ENCODE measurements around the gene PTGER1.

Gene PTGER1

DNA sequence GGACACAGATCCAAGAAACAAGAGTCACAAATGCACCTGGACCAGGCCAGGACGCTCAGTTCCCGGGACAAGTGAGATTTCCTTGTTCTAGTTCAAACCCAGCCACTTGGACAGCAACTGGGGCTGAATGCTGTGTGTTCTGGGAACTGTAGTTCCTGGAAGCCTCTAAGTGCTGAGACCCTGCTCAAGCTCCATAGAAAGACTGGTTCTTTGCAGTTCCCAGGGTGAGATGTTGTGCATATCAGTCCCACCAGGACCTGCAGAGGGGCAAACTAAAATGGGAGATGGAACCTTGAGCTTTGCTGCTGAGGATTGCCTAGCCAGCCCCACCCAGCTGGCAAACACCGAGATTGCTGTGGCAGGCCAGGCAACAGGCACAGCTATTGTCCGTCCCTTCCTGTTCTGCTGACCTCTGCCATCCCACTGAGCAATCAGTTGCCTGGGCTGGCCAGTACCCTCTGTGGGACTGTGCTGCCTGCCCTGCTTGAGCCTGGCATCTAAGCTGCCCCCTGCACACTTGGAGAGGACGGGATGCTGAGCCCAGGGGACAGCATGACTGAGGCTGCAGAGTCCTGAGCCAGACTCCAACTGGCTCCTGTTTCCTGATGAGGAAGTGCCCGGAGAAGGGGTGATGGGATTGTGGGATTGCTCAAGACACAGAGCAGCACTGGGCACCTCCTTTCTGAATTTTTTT lies 22.2 kb upstream of the PTGER1 start:
- peaks cover 19% of the 10 kb centered on the region for H3K4me1 ChIP-seq (ENCODE audit: control insufficient read depth, insufficient read depth, low read length, unreplicated experiment)
- H3K36me3 ChIP-seq (ENCODE audit: insufficient read depth, low read length): no peaks in the 10 kb centered on the region
- H3K4me3 ChIP-seq (ENCODE audit: low read depth, low read length): no peak overlapping the region; the same call in 1 of the 2 replicates
- peak overlapping the region; percentile 42 for H2AFZ ChIP-seq (ENCODE audit: low read length, unreplicated experiment)
- H3K27ac ChIP-seq (ENCODE audit: low read depth, low read length): peak overlapping the region; percentile 11; the same call in 1 of the 2 replicates
- peaks cover 27% of the 10 kb centered on the region for H3K79me2 ChIP-seq (ENCODE audit: control insufficient read depth, insufficient read depth, low read length, unreplicated experiment)
- H3K27me3 ChIP-seq (ENCODE audit: insufficient read depth, low read length): no peaks in the 10 kb centered on the region

DNA sequence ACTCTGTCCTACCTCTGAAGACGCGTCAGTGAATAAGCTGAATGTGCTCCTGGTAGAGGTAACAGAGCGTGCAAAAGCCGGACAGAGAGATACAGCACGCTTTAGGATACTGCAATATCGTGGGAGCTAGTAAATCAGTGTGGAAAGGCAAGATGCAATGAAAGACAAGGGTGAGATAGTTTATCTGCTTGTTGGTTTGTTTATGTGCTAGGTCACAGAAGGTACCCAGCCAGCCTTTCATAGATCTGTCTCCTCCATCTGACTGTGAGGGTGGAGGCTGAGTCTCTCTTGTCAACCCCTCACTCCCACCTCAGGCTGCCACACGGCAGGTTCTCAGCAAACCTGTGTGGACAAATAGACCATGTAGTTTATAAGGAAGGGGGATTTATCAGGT lies 21.7 kb upstream of the PTGER1 start:
- H3K4me1 ChIP-seq (ENCODE audit: control insufficient read depth, insufficient read depth, low read length, unreplicated experiment): peaks cover 19% of the 10 kb centered on the region
- no peaks in the 10 kb centered on the region for H3K36me3 ChIP-seq (ENCODE audit: insufficient read depth, low read length)
- peak overlapping the region; percentile 11; the same call in 1 of the 2 replicates for H3K27ac ChIP-seq (ENCODE audit: low read depth, low read length)
- H3K27me3 ChIP-seq (ENCODE audit: insufficient read depth, low read length): no peaks in the 10 kb centered on the region
- H2AFZ ChIP-seq (ENCODE audit: low read length, unreplicated experiment): peak overlapping the region; percentile 57
- H3K4me3 ChIP-seq (ENCODE audit: low read depth, low read length): peak overlapping the region; percentile 95
- H3K79me2 ChIP-seq (ENCODE audit: control insufficient read depth, insufficient read depth, low read length, unreplicated experiment): peaks cover 30% of the 10 kb centered on the region

- Histone ChIP-seq H3K4me3 (ENCODE audit: low read depth, low read length) (peak within 1 kb of the TSS; percentile 95), H2AFZ (ENCODE audit: low read length, unreplicated experiment) (peak within 1 kb of the TSS; percentile 57), H3K36me3 (ENCODE audit: insufficient read depth, low read length) (no peaks in the 10 kb centered on the region), H3K27me3 (ENCODE audit: insufficient read depth, low read length) (no peaks in the 10 kb centered on the region), H3K79me2 (ENCODE audit: control insufficient read depth, insufficient read depth, low read length, unreplicated experiment) (peaks cover 30% of the 10 kb centered on the region), H3K27ac (ENCODE audit: low read depth, low read length) (no peak within 1 kb of the TSS), H3K4me1 (ENCODE audit: control insufficient read depth, insufficient read depth, low read length, unreplicated experiment) (peaks cover 19% of the 10 kb centered on the region)
These were observed 21.1 kb upstream of the PTGER1 start, which contains the start of gene GIPC1 for GRCh38 chr19:14496029-14496833. GIPC1 (minus strand) TSS chr19:14496127; CDS start chr19:14482976, 13,151 bp downstream.

DNA sequence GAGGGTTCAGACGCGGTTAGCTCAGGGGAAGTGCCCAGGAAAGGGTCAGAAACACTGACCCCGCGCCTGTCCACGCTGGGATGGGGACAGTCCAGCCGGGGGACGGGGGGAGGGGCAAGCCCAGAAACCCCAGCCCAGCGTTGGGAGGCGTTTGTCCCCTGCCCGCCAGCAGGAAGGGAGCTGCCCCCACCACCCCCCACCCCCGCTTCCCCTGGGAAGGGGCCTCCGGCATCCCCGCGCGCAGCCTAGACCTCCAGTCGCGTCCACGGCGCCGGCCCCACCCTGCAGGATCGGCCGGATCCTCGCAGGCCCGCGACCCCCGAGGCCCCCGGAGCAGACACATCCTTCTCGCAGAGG lies 20.5 kb upstream of the PTGER1 start:
- Histone ChIP-seq H3K36me3 (ENCODE audit: insufficient read depth, low read length) (no peaks in the 10 kb centered on the region), H3K27me3 (ENCODE audit: insufficient read depth, low read length) (no peaks in the 10 kb centered on the region), H3K4me3 (ENCODE audit: low read depth, low read length) (peak overlapping the region; percentile 95), H3K4me1 (ENCODE audit: control insufficient read depth, insufficient read depth, low read length, unreplicated experiment) (peaks cover 19% of the 10 kb centered on the region), H2AFZ (ENCODE audit: low read length, unreplicated experiment) (peak overlapping the region; percentile 38), H3K79me2 (ENCODE audit: control insufficient read depth, insufficient read depth, low read length, unreplicated experiment) (peaks cover 30% of the 10 kb centered on the region), H3K27ac (ENCODE audit: low read depth, low read length) (no peak overlapping the region)

DNA sequence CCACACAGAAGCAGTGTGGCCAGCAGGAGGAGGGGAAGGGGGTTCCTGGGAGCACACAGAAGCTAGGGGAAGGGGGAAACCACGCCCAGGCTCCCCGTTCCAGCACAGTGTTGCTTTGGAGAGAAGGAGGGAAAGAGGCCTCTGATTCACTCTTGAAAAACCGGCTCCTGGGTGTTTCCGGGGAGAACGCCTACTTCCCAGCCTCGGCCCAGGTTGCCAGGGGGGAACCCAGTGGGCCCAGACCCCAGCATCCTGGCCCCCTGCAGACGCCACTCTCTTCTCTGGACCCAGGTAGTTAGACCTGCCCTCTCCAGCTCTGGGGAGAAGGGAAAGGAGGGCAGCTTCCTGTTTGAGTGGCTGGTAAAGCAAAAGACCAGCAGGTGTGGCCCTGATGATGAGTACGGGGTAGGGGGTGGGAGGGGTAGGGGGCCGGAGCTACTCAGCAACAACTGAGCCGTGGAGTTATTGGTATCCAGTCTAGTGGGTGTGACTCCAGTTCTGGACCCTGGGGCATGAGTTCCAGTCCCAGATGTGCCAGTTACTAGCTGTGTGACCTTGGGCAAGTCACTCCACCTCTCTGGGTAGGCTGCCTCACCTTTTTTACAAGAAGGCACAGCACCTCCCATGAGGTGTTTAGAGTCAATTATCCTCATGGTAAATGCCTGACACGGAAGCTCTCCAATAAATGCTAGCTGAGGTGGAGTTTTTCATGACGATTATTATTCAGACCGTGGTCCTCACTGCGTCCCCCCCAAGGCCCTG lies 19.9 kb upstream of the PTGER1 start:
- Histone ChIP-seq H3K36me3 (ENCODE audit: insufficient read depth, low read length) (no peaks in the 10 kb centered on the region), H3K27ac (ENCODE audit: low read depth, low read length) (no peak overlapping the region), H3K27me3 (ENCODE audit: insufficient read depth, low read length) (no peaks in the 10 kb centered on the region), H3K4me3 (ENCODE audit: low read depth, low read length) (peak overlapping the region; percentile 95), H2AFZ (ENCODE audit: low read length, unreplicated experiment) (no peak overlapping the region), H3K79me2 (ENCODE audit: control insufficient read depth, insufficient read depth, low read length, unreplicated experiment) (peaks cover 30% of the 10 kb centered on the region), H3K4me1 (ENCODE audit: control insufficient read depth, insufficient read depth, low read length, unreplicated experiment) (peaks cover 19% of the 10 kb centered on the region)

GRCh38 chr19:14494411-14494810 lies 19.3 kb upstream of the PTGER1 start:
- peaks cover 30% of the 10 kb centered on the region for H3K79me2 ChIP-seq (ENCODE audit: control insufficient read depth, insufficient read depth, low read length, unreplicated experiment)
- H3K27ac ChIP-seq (ENCODE audit: low read depth, low read length): no peak overlapping the region
- H3K36me3 ChIP-seq (ENCODE audit: insufficient read depth, low read length): no peaks in the 10 kb centered on the region
- peak overlapping the region; percentile 95 for H3K4me3 ChIP-seq (ENCODE audit: low read depth, low read length)
- H2AFZ ChIP-seq (ENCODE audit: low read length, unreplicated experiment): no peak overlapping the region
- no peaks in the 10 kb centered on the region for H3K27me3 ChIP-seq (ENCODE audit: insufficient read depth, low read length)
- H3K4me1 ChIP-seq (ENCODE audit: control insufficient read depth, insufficient read depth, low read length, unreplicated experiment): peaks cover 19% of the 10 kb centered on the region

- H3K36me3 ChIP-seq (ENCODE audit: insufficient read depth, low read length): no peaks in the 10 kb centered on the region
- H3K79me2 ChIP-seq (ENCODE audit: control insufficient read depth, insufficient read depth, low read length, unreplicated experiment): peaks cover 30% of the 10 kb centered on the region
These were observed 17.7 kb upstream of the PTGER1 start for GRCh38 chr19:14492756-14493337.

GRCh38 chr19:14487370-14488125 lies 12.4 kb upstream of the PTGER1 start:
- Histone ChIP-seq H3K27me3 (ENCODE audit: insufficient read depth, low read length) (no peaks in the 10 kb centered on the region), H2AFZ (ENCODE audit: low read length, unreplicated experiment) (no peak overlapping the region), H3K4me1 (ENCODE audit: control insufficient read depth, insufficient read depth, low read length, unreplicated experiment) (no peaks in the 10 kb centered on the region), H3K79me2 (ENCODE audit: control insufficient read depth, insufficient read depth, low read length, unreplicated experiment) (peaks cover 8% of the 10 kb centered on the region), H3K36me3 (ENCODE audit: insufficient read depth, low read length) (no peaks in the 10 kb centered on the region), H3K27ac (ENCODE audit: low read depth, low read length) (no peak overlapping the region), H3K4me3 (ENCODE audit: low read depth, low read length) (no peak overlapping the region)

More at GRCh38 chr19:14492756-14493337, 17.7 kb upstream of the PTGER1 start:
- no peak overlapping the region for H3K27ac ChIP-seq (ENCODE audit: low read depth, low read length)
- H2AFZ ChIP-seq (ENCODE audit: low read length, unreplicated experiment): no peak overlapping the region
- H3K4me1 ChIP-seq (ENCODE audit: control insufficient read depth, insufficient read depth, low read length, unreplicated experiment): peaks cover 19% of the 10 kb centered on the region
- H3K4me3 ChIP-seq (ENCODE audit: low read depth, low read length): no peak overlapping the region
- H3K27me3 ChIP-seq (ENCODE audit: insufficient read depth, low read length): no peaks in the 10 kb centered on the region

DNA sequence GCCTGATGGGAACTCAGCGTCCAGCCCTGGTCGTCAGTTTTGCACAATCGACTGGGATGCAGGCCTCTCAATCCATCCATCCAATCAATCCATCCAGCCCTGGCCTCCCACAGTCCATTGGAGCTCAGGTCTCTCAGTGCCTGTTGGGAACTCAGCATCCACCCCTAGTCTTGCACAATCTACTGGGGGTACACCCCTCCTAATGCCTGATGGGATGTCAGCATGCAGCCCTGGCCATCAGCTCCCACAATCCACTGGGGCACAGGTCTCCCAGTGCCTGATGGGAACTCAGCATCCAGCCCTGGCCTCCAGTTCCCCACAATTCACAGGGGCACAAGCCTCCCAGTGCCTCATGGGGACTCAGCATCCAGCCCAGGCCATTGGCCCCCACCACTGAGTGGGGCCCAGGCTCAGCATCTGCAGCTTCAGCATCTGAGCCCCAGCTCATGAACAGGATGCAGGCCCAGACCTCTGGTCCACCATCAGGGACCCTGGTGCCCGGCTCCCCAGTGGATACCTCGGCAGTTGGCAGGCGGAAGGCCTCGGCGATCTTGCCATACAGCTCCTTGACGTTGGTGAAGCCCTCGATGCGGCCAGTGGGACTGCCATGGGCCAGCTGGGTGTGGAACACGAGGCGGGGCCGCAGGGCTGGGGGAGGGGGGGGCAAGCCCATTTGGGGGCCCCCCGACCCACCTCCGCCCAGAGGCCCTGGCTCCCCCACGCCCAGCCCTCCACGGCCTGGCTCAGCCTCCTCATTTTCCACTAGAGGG lies 7.2 kb upstream of the PTGER1 start:
- H3K79me2 ChIP-seq (ENCODE audit: control insufficient read depth, insufficient read depth, low read length, unreplicated experiment): peaks cover 4% of the 10 kb centered on the region
- 0 out of 2 replicates have a peak, but pooled peaks cover 2% of the 10 kb centered on the region for H3K36me3 ChIP-seq (ENCODE audit: insufficient read depth, low read length)
- H2AFZ ChIP-seq (ENCODE audit: low read length, unreplicated experiment): no peak overlapping the region
- no peak overlapping the region for H3K4me3 ChIP-seq (ENCODE audit: low read depth, low read length)
- no peaks in the 10 kb centered on the region for H3K4me1 ChIP-seq (ENCODE audit: control insufficient read depth, insufficient read depth, low read length, unreplicated experiment)
- no peak overlapping the region for H3K27ac ChIP-seq (ENCODE audit: low read depth, low read length)
- H3K27me3 ChIP-seq (ENCODE audit: insufficient read depth, low read length): no peaks in the 10 kb centered on the region

Measured in ACC112 (cell line).